ENCODE measurements around the gene C3.
"Not testable (repeated sequence)": the region's sequence is repeated elsewhere in the genome, so short reads cannot be mapped to it uniquely, and the experiment has no call there.

The C3 gene

GRCh38 chr19:6668691-6669090, 51.8 kb downstream of the C3 start:
- no peak for TF ChIP-seq CTCF (conservative IDR thresholded peaks at IDR 0.05; ENCODE audit: low read length)
- DNase-seq (ENCODE audit: low read depth), result no peak
- H3K4me3 ChIP-seq (ENCODE audit: low read length), result no peak overlapping the region

GRCh38 chr19:6667114-6667627, 53.3 kb downstream of the C3 start:
- no peak for DNase-seq (ENCODE audit: low read depth)
- no peak overlapping the region for H3K4me3 ChIP-seq (ENCODE audit: low read length)
- no peak for TF ChIP-seq CTCF (conservative IDR thresholded peaks at IDR 0.05; ENCODE audit: low read length)

- no peak overlapping the region for H3K4me3 ChIP-seq (ENCODE audit: low read length)
- no peak for TF ChIP-seq CTCF (conservative IDR thresholded peaks at IDR 0.05; ENCODE audit: low read length)
- DNase-seq (ENCODE audit: low read depth), result no peak
Measured at GRCh38 chr19:6664916-6665315, 55.5 kb downstream of the C3 start.

GRCh38 chr19:6663236-6664201, 56.9 kb downstream of the C3 start:
- TF ChIP-seq CTCF (conservative IDR thresholded peaks at IDR 0.05; ENCODE audit: low read length), result no peak
- peak; percentile 13 for DNase-seq (ENCODE audit: low read depth)
- H3K4me3 ChIP-seq (ENCODE audit: low read length), result no peak overlapping the region

GRCh38 chr19:6662702-6663101, 57.7 kb downstream of the C3 start:
- no peak for TF ChIP-seq CTCF (conservative IDR thresholded peaks at IDR 0.05; ENCODE audit: low read length)
- no peak for DNase-seq (ENCODE audit: low read depth)
- no peak overlapping the region for H3K4me3 ChIP-seq (ENCODE audit: low read length)

GRCh38 chr19:6661509-6662244, 58.8 kb downstream of the C3 start:
- not testable (repeated sequence) for H3K4me3 ChIP-seq (ENCODE audit: low read length); DNase-seq (ENCODE audit: low read depth)

- H3K4me3 ChIP-seq (ENCODE audit: low read length), result no peak overlapping the region
- TF ChIP-seq CTCF (conservative IDR thresholded peaks at IDR 0.05; ENCODE audit: low read length), result no peak
- DNase-seq (ENCODE audit: low read depth), result no peak
Measured at GRCh38 chr19:6660930-6661329, 59.5 kb downstream of the C3 start.

- H3K4me3 ChIP-seq (ENCODE audit: low read length); DNase-seq (ENCODE audit: low read depth): not testable (repeated sequence)
Measured at GRCh38 chr19:6656390-6656789, 64.1 kb downstream of the C3 start.
